ENCODE data around the gene IFNL4. TPM values are rescaled to one million over a fixed set of nuclear protein-coding genes. Genes with fewer than 3 reads are reported as not detected.

Gene IFNL4
- total RNA-seq, 1 experiment from 2014 or later, result not detected

GRCh38 chr19:39202998-39203355 is 45.7 kb downstream of the IFNL4 start:
- Histone ChIP-seq H3K79me1 (ENCODE audit: insufficient read depth, low read depth, low read length, poor library complexity, severe bottlenecking) (no peaks in the 10 kb centered on the region), H3K23ac (ENCODE audit: insufficient read length, low read depth, low read length) (no peak overlapping the region), H3T11ph (ENCODE audit: low read length) (no peak overlapping the region), H3K9me3 (ENCODE audit: control insufficient read depth, low read depth, low read length) (no peaks in the 10 kb centered on the region), H4K20me1 (ENCODE audit: control insufficient read depth, insufficient read depth, insufficient read length) (no peaks in the 10 kb centered on the region), H3K23me2 (ENCODE audit: insufficient read length, low read depth, low read length, poor library complexity, severe bottlenecking) (no peaks in the 10 kb centered on the region), H4K91ac (ENCODE audit: insufficient read length, low read depth, low read length) (no peak overlapping the region), H2BK15ac (ENCODE audit: low read depth, low read length) (no peak overlapping the region), H2AK5ac (ENCODE audit: insufficient read length, low read length) (no peak overlapping the region), H3K79me2 (ENCODE audit: insufficient read depth, low read length) (no peaks in the 10 kb centered on the region), H3K56ac (ENCODE audit: insufficient read length, low read depth, low read length) (no peak overlapping the region), H3K9ac (ENCODE audit: extremely low read depth, insufficient read length, low read length) (no peak overlapping the region), H3K27ac (ENCODE audit: insufficient read length, low read depth, low read length) (no peak overlapping the region), H3K27me3 (ENCODE audit: insufficient read depth, low read length) (peaks cover 2% of the 10 kb centered on the region; the same call in 1 of the 2 replicates), H3K4me2 (ENCODE audit: insufficient read depth, insufficient read length, low read length) (no peak overlapping the region), H4K5ac (ENCODE audit: insufficient read length, low read depth, low read length) (no peak overlapping the region), H3K4me1 (ENCODE audit: insufficient read depth, low read length) (no peaks in the 10 kb centered on the region), H3K18ac (ENCODE audit: insufficient read length, low read depth, low read length) (no peak overlapping the region), H4K8ac (replicated peaks; ENCODE audit: insufficient read length, low read depth, low read length) (no peak overlapping the region), H2BK120ac (ENCODE audit: low read depth, low read length, poor library complexity, severe bottlenecking) (no peak overlapping the region), H2BK20ac (ENCODE audit: low read depth, low read length, poor library complexity, severe bottlenecking) (no peak overlapping the region), H2AFZ (ENCODE audit: low read length) (no peak overlapping the region), H3K14ac (ENCODE audit: insufficient read depth, low read length) (no peak overlapping the region), H2BK5ac (ENCODE audit: insufficient read length, low read length) (no peak overlapping the region), H3K4ac (ENCODE audit: low read depth, low read length) (no peak overlapping the region), H2BK12ac (ENCODE audit: insufficient read length, low read depth, low read length) (no peak overlapping the region)
- WGBS (ENCODE audit: extremely low coverage, insufficient read length, low lambda C conversion rate), result no CpG with 5 or more reads among the region's 1 CpG
- no peak for TF ChIP-seq CTCF (conservative IDR thresholded peaks at IDR 0.05)
- Mint-ChIP-seq H3K36me3 (ENCODE audit: insufficient read depth in 1 of 3, low read depth in 3 of 3) (no peaks in the 10 kb centered on the region), H3K9me3 (no peaks in the 10 kb centered on the region; a peak in 1 of 5 replicates), H3K4me1 (peaks cover 4 to 15% of the 10 kb centered on the region in 2 experiments), H3K27ac (peak overlapping the region in 2 of 3 experiments; percentile 25 to 84; a peak in 2 of 7 replicates), H3K27me3 (ENCODE audit: low read depth) (peaks cover 45% of the 10 kb centered on the region), H3K4me3 (no peak overlapping the region)
- DNase-seq, result no peak
